BE2C (cell line): ENCODE results near the gene AMER2.

ENCODE experiments used
- DNase-seq: peaks from one replicate; pipeline ENCODE4 v3.0.0-alpha.2; 2020
- H3K27me3 ChIP-seq: fragments of 250-450 bp; sonication (Bioruptor Pico); 2 replicates; pipeline ENCODE4 v1.5.1; 2020; ENCODE audit warnings: mild to moderate bottlenecking
- H3K36me3 ChIP-seq: fragments of 250-450 bp; sonication (Bioruptor Pico); 2 replicates; pipeline ENCODE4 v1.5.1; 2020; ENCODE audit warnings: mild to moderate bottlenecking
- H3K4me1 ChIP-seq: fragments of 250-450 bp; sonication (Bioruptor Pico); 2 replicates; pipeline ENCODE4 v1.5.1; 2020
- H3K4me3 ChIP-seq: 2 replicates; pipeline ENCODE4 v1.5.1; 2011; ENCODE audit warnings: low read depth, low read length
- H3K9me3 ChIP-seq: fragments of 250-450 bp; sonication (Bioruptor Pico); 2 replicates; pipeline ENCODE4 v1.5.1; 2020
- TF ChIP-seq, protein P1 (sequence below): IDR thresholded peaks from 2 replicates; pipeline ENCODE4 v1.5.1; 2012; ENCODE audit warnings: mild to moderate bottlenecking, low read depth, low read length

The AMER2 gene

DNA sequence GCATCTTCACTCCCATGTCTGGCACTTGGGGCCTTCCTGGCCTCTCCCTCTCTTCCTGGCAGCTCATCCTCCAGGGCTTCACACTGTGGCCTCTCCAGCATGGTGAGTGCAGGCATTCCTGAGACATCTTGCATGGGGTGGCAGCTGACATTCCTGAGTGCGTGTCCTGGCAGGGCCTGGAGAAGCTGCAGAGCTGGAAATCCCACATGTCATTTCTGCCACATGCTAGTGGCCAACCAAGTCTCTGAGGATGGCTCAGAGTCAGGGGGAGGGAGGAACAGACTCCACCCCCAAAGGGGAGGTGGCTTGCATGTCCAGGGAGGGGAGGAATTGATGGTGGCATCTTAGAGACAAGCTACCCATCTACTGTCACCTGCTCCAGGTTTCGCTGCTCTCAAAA lies 41.6 kb upstream of the AMER2 start:
- Histone ChIP-seq H3K9me3 (no peaks in the 10 kb centered on the region), H3K27me3 (peaks cover 8% of the 10 kb centered on the region; the same call in 1 of the 2 replicates), H3K4me1 (no peaks in the 10 kb centered on the region), H3K36me3 (no peaks in the 10 kb centered on the region), H3K4me3 (no peak overlapping the region)
- TF ChIP-seq, protein P1, sequence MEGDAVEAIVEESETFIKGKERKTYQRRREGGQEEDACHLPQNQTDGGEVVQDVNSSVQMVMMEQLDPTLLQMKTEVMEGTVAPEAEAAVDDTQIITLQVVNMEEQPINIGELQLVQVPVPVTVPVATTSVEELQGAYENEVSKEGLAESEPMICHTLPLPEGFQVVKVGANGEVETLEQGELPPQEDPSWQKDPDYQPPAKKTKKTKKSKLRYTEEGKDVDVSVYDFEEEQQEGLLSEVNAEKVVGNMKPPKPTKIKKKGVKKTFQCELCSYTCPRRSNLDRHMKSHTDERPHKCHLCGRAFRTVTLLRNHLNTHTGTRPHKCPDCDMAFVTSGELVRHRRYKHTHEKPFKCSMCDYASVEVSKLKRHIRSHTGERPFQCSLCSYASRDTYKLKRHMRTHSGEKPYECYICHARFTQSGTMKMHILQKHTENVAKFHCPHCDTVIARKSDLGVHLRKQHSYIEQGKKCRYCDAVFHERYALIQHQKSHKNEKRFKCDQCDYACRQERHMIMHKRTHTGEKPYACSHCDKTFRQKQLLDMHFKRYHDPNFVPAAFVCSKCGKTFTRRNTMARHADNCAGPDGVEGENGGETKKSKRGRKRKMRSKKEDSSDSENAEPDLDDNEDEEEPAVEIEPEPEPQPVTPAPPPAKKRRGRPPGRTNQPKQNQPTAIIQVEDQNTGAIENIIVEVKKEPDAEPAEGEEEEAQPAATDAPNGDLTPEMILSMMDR, result no peak
- DNase-seq, result no peak

DNA sequence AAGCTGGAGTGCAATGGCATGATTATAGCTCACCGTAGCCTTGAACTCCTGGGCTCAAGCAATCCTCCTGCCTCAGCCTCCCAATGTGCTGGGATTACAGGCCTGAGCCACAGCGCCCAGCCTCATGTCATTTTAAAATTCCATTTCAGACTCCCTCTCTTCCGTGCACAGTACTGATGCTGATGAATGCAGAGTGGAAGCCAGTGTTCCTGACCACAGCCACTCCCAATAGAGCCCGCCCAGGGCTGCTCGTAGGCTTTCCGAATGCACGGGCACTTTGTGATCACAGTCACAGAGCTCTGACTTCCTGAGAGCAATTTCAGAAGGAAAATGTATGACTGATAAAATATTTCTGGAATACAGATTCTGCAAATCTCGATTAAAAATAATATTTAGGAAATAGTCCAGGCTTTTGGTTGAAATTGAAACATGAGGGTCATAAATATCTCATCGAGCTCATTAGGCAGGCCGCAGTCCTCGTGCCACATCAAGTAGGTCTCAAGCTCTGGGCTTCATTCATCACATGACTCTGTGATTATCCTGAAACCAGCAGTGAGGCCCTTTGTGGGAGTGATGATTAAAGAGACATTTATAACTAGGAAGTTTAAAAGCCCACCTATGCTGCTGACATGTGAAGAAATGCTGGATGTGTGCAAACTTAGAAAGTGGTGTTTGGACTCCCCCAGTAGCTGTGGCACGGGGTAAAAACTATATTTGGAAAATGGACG lies 38.9 kb upstream of the AMER2 start:
- no peaks in the 10 kb centered on the region for H3K4me1 ChIP-seq
- TF ChIP-seq, protein P1, result no peak
- no peak for DNase-seq
- no peaks in the 10 kb centered on the region for H3K9me3 ChIP-seq
- H3K4me3 ChIP-seq, result no peak overlapping the region
- H3K27me3 ChIP-seq, result peaks cover 3% of the 10 kb centered on the region; the same call in 1 of the 2 replicates
- H3K36me3 ChIP-seq, result no peaks in the 10 kb centered on the region

DNA sequence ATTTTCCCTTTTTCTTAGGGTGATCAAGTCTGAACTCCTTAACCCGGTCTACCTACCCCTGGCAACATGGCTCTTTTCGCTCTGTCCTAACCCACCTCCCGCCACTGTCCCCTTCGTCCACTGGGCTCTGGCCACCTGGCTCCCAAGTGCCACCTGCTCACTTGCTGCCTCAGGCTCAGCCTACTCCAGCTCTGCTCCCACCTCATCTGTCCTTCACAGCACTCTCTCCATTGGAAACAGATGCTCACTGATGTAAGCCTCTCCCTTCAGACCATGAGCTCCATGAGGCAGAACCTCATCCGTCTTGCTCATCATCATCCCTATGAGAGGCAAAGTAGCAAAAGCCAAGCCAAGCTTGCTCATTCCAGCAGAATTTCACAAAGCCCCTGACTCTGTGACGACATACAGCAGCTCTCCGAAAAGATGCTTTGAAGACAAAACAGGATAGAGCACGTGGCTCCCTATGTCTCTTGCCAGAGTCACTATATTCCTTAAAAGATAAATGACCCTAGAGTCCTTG lies 35.3 kb upstream of the AMER2 start:
- TF ChIP-seq, protein P1, result no peak
- H3K4me1 ChIP-seq, result no peaks in the 10 kb centered on the region
- H3K27me3 ChIP-seq, result peaks cover 3% of the 10 kb centered on the region
- no peaks in the 10 kb centered on the region for H3K9me3 ChIP-seq
- H3K4me3 ChIP-seq, result no peak overlapping the region
- no peak for DNase-seq
- H3K36me3 ChIP-seq, result no peaks in the 10 kb centered on the region

DNA sequence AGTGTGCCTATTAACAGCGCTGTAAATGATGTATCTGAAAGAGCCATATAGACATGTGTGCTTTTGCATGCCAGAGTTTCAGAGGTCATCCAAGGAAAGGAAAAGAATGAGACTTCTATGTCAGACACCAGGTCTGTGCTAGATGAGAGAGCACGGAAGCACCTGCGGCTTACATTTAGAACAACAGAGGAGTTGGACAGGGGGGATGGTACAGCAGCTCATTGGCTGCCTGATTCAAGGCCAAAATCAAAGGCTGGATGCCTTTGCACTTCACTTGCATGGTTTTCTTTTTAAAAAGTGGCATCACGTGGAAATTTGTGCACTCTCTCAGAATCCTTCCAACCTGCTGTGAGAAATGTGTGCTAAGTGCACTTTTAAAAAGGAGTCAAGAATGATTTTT lies 32.8 kb upstream of the AMER2 start:
- H3K4me1 ChIP-seq, result no peaks in the 10 kb centered on the region
- TF ChIP-seq, protein P1, result no peak
- H3K27me3 ChIP-seq, result peaks cover 3% of the 10 kb centered on the region
- H3K4me3 ChIP-seq, result no peak overlapping the region
- H3K9me3 ChIP-seq, result no peaks in the 10 kb centered on the region
- no peak for DNase-seq
- H3K36me3 ChIP-seq, result no peaks in the 10 kb centered on the region

DNA sequence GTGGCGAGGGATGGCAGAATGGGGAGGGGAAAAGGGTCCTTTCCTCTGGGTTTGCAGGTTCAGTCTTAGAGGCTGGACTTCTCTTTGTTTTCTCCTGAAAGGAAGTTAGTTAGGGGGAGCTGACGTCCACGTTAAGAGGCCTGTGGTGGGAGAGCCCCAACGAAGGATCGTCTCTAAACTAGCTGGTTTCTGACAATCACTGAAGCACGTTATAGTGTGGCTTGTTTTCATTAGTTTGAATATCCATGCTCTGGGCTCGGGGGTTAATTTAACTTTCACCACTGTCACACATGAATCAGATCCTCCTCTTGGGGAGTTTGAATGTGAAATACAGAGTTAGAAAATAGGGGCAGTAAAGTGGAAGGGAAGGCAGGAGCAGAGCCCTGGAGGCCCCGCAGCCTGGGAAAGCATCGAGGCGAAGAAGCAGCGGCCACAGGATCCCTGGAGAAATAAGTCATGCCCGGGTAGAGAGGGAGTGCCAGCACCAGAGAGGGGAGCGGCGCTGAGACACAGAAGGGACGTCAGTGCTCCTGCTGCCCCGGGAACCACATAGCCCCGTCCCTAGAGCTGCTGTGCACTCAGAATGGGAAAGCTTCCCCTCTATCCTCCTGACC lies 31.1 kb upstream of the AMER2 start:
- Histone ChIP-seq H3K27me3 (no peaks in the 10 kb centered on the region; the same call in 1 of the 2 replicates), H3K4me3 (no peak overlapping the region), H3K4me1 (no peaks in the 10 kb centered on the region), H3K36me3 (no peaks in the 10 kb centered on the region), H3K9me3 (no peaks in the 10 kb centered on the region)
- no peak for DNase-seq
- TF ChIP-seq, protein P1, result no peak

DNA sequence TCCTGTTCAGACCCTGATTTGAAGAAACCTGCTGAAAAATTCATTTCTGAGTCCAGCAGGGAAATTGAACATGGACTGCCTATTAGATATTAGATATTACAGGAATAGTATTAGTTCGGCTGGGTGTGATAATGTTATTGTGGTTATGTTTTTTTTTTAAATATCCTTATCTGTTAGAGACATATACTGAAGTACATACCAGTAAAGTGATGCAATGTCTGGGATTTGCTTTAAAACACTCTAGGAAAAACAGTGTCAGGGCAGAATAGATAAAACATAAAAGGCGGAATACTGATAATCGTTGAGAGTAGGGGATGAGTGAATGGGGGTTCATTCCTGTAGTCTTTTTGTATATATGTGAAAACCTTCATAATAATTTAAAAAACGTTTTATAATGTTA lies 28.7 kb upstream of the AMER2 start:
- Histone ChIP-seq H3K27me3 (no peaks in the 10 kb centered on the region; the same call in 1 of the 2 replicates), H3K36me3 (no peaks in the 10 kb centered on the region), H3K9me3 (no peaks in the 10 kb centered on the region), H3K4me3 (no peak overlapping the region), H3K4me1 (no peaks in the 10 kb centered on the region)
- TF ChIP-seq, protein P1, result no peak
- DNase-seq, result no peak
